ENCODE data around the gene FAM76B. TPM values are rescaled to one million over a fixed set of nuclear protein-coding genes. Genes with fewer than 3 reads are reported as not detected.

The FAM76B gene
- total RNA-seq, 4 donors from 2014 or later = 7.0 to 40.4 (median 31.2) TPM

GRCh38 chr11:95832763-95833162 is 43.2 kb upstream of the FAM76B start:
- in situ Hi-C loops (cut with MboI; ENCODE audit: low pct_ligation_motif_present in 1 of 4, low pct_unique_long_range_greater_than_20kb in 1 of 4, low sequenced_read_pairs in 3 of 4) = loop anchor here (25.0 kb wide), 2 partner anchors 530 to 555 kb away; partner anchors contain the start of genes CCDC82 (in 1 of the 4) and JRKL (in 1 of the 4)
- H3K27me3 ChIP-seq = no peaks in the 10 kb centered on the region
- no peak for DNase-seq
- intact Hi-C loops (cut with DNase I; ENCODE audit: low total_unique reads) = no loop called here
- H3K27ac ChIP-seq = no peak overlapping the region
- TF ChIP-seq EP300 (IDR thresholded peaks at IDR 0.05; ENCODE audit: low read depth) = no peak
- TF ChIP-seq CTCF (IDR thresholded peaks at IDR 0.05) = no peak
- no peak for TF ChIP-seq POLR2AphosphoS5 (IDR thresholded peaks at IDR 0.05)
- peaks cover 0 to 50% (median 14%) of the 10 kb centered on the region in 4 donors for H3K36me3 ChIP-seq
- no peaks in the 10 kb centered on the region for H3K9me3 ChIP-seq
- H3K4me1 ChIP-seq = peaks cover 0 to 4% (median 0%) of the 10 kb centered on the region in 4 donors
- 37 to 54% methylated on average over 3 of the region's 3 CpGs for WGBS, 2 donors (ENCODE audit: low coverage in 1 of 2)
- H3K4me3 ChIP-seq = no peak overlapping the region

DNA sequence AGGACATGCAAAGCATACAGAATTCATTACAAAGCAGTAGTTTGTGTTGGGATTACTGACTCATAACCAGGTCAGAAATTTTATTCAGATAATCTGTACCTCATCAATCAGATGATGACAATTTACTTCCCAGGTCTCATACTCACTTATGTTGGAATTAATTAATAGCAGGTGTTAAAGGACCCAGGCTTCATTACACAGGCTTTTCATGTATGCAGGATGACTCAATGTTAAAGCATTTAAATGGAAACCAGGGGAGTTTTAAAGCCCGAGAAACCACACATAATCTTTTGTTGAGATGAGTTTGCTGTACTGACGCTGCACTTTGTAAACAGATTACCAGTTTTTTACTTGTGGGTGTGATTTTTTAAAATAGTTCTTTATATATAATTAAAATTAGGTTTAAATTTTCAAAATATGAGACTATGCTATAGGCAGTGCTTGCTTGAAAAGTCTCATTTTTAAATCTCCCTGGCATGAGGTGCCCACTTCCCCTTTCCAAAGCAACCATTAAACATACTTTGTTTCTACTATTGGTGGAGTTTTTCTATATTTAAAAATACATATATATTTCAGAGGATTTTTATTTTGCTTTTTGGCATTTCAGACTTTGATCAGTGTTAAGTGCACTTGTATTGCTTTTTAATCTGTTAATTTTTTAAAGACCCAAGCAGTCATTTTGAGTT is 41.8 kb upstream of the FAM76B start:
- no peak for DNase-seq
- TF ChIP-seq POLR2AphosphoS5 (IDR thresholded peaks at IDR 0.05) = no peak
- no peak for TF ChIP-seq POLR2A (IDR thresholded peaks at IDR 0.05)
- TF ChIP-seq CTCF (IDR thresholded peaks at IDR 0.05) = no peak
- TF ChIP-seq EP300 (IDR thresholded peaks at IDR 0.05; ENCODE audit: low read depth) = no peak
- no peak overlapping the region for H3K27ac ChIP-seq
- H3K36me3 ChIP-seq = peaks cover 0 to 42% (median 14%) of the 10 kb centered on the region in 4 donors
- H3K9me3 ChIP-seq = no peaks in the 10 kb centered on the region
- intact Hi-C loops (cut with DNase I; ENCODE audit: low total_unique reads) = no loop called here
- in situ Hi-C loops (cut with MboI; ENCODE audit: low pct_ligation_motif_present in 1 of 4, low pct_unique_long_range_greater_than_20kb in 1 of 4, low sequenced_read_pairs in 3 of 4) = loop anchor here (25.0 kb wide), 2 partner anchors 531 to 556 kb away; partner anchors contain the start of genes CCDC82 (in 1 of the 4) and JRKL (in 1 of the 4)
- H3K4me1 ChIP-seq = peaks cover 0 to 4% (median 0%) of the 10 kb centered on the region in 4 donors
- no peak overlapping the region for H3K4me3 ChIP-seq
- 69 to 83% methylated on average over 2 of the region's 2 CpGs for WGBS, 2 donors (ENCODE audit: low coverage in 1 of 2)
- no peaks in the 10 kb centered on the region for H3K27me3 ChIP-seq

DNA sequence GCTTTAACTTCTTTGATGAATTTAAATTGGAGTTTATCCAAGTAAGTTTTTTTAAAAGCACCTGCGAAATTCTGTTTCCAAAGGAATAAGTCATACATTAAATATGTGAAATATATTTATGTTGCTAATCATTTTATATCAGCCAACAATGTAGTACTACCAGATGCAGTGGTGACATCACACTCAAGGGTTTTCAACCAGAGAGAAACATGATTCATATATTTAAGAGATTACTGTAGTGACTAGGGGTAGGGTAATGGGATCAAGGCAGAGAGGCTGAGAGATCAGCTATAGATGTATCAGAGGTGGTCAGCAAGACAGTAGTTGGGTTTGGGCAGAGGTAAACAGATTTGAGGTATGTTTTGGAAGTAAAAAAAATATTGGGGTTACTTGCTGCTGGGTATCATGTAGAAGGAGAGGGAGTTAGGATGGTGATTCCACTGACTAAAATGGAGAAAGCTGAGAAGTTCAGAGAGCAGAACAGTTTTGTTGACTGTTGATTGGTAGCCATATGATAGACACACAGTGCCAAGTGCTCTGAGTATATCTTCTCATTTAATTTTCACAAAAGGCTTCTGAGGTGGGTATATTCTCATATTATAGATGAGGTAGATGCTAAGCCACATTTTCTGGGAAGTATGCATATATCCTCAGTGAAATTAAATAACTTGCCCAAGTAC is 40.1 kb upstream of the FAM76B start:
- in situ Hi-C loops (cut with MboI; ENCODE audit: low pct_ligation_motif_present in 1 of 4, low pct_unique_long_range_greater_than_20kb in 1 of 4, low sequenced_read_pairs in 3 of 4) (loop anchor here (25.0 kb wide), 2 partner anchors 533 to 558 kb away; partner anchors contain the start of genes CCDC82 (in 1 of the 4) and JRKL (in 1 of the 4)), intact Hi-C loops (cut with DNase I; ENCODE audit: low total_unique reads) (no loop called here)
- WGBS, 2 donors (ENCODE audit: low coverage in 1 of 2) = 90 to 100% methylated on average over 1 of the region's 1 CpG
- no peaks in the 10 kb centered on the region for H3K27me3 ChIP-seq
- no peaks in the 10 kb centered on the region for H3K4me1 ChIP-seq
- DNase-seq = no peak
- TF ChIP-seq POLR2AphosphoS5 (IDR thresholded peaks at IDR 0.05) (no peak), EP300 (IDR thresholded peaks at IDR 0.05; ENCODE audit: low read depth) (no peak), POLR2A (IDR thresholded peaks at IDR 0.05) (no peak), CTCF (IDR thresholded peaks at IDR 0.05) (no peak)
- peaks cover 0 to 38% (median 14%) of the 10 kb centered on the region in 4 donors for H3K36me3 ChIP-seq
- no peaks in the 10 kb centered on the region for H3K9me3 ChIP-seq
- H3K4me3 ChIP-seq = no peak overlapping the region
- H3K27ac ChIP-seq = no peak overlapping the region

GRCh38 chr11:95827696-95828095 is 38.1 kb upstream of the FAM76B start:
- TF ChIP-seq POLR2A (IDR thresholded peaks at IDR 0.05) (no peak), EP300 (IDR thresholded peaks at IDR 0.05; ENCODE audit: low read depth) (no peak), CTCF (IDR thresholded peaks at IDR 0.05) (no peak), POLR2AphosphoS5 (IDR thresholded peaks at IDR 0.05) (no peak)
- no peak for DNase-seq
- in situ Hi-C loops (cut with MboI; ENCODE audit: low pct_ligation_motif_present in 1 of 4, low pct_unique_long_range_greater_than_20kb in 1 of 4, low sequenced_read_pairs in 3 of 4) = loop anchor here (25.0 kb wide), 2 partner anchors 535 to 560 kb away; partner anchors contain the start of genes CCDC82 (in 1 of the 4) and JRKL (in 1 of the 4)
- WGBS, 2 donors (ENCODE audit: low coverage in 1 of 2) = 89 to 94% methylated on average over 4 of the region's 4 CpGs
- intact Hi-C loops (cut with DNase I; ENCODE audit: low total_unique reads) = no loop called here
- no peak overlapping the region for H3K27ac ChIP-seq
- H3K4me1 ChIP-seq = no peaks in the 10 kb centered on the region
- H3K36me3 ChIP-seq = peaks cover 0 to 23% (median 5%) of the 10 kb centered on the region in 4 donors
- H3K27me3 ChIP-seq = no peaks in the 10 kb centered on the region
- H3K4me3 ChIP-seq = no peak overlapping the region
- no peaks in the 10 kb centered on the region for H3K9me3 ChIP-seq

Measured in transverse colon (tissue), 4 donors.